GM19099 (cell line): Measurements from ENCODE around the gene NME4.

Source experiments
- POLR2A ChIP-seq: IDR thresholded peaks from 3 replicates; pipeline ENCODE4 v1.6.1; 2011; ENCODE audit warnings: low read depth; ENCODE audit not compliant: insufficient read length; ENCODE audit errors: extremely low read depth

Gene NME4

DNA sequence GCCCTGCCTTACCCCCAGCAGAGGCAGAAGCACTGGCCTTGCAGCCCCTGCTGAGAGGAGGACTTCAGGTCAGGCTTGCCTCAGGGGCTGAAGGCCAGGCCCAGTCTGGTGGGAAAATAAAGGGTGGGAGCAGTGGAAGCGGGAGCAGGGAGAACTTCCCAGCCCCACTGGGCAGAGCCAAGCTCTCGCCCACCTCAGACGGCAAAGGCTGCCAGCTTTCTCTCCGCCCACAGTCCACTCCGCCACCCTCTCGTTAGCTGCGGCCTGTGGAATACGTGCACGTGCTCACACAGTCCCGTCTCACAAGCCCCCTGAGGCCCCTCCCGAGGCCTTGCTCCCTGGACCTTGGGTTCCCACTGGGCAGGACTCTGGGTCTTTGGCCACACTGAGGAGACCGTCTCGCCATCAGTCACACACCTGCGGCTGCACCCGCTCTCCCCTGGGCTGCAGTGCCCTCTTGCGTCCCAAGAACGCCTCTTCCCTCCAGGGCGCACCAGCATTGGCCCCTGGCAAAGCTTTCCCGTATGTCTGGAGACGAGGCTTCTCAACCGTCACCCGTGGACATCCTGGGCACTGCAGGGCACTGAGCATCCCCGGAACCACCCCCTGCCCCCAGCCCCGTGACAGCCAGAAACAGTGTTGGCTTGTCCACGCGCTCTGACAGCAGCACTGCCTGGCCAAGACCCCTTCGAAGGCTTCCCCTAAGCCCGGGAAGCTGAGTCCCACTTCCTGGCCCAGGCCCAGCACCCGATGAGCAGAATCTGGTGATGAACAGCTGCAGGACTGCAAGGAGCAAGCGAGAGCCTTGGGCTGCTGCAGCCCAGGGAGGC, 34.9 kb upstream of the NME4 start:
- no peak for TF ChIP-seq POLR2A

DNA sequence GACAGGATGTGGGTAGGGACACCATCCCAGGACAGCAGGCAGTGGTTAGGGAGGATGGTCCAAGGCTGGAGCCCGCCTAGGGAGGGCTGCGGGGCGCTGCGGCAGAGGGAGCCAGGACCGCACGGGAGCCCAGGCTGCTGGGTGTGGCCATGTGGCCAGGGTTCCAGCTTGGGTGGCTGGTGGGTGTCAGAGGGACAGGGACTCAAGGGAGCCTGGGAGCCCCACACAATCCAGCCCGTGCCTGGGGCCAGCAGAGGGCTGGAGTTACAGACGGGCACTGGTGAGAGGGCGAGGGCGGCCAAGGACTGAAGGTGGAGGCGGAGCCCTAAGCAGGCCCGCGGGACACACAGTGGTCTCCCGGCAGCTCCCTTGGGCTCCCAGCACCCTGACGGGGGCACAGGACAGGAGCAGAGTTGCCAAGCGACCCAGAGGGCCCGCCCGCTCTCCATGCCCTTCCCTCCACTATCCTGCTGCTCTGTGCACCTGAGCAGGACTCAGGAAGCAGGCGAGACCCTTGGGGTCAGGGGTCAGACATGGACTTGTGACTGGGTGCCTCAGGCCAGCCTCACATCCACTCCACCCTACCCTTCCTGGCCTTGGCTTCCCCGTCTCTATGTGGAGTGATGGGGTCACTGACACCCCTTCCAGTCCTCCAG, 33.8 kb upstream of the NME4 start:
- no peak for TF ChIP-seq POLR2A

DNA sequence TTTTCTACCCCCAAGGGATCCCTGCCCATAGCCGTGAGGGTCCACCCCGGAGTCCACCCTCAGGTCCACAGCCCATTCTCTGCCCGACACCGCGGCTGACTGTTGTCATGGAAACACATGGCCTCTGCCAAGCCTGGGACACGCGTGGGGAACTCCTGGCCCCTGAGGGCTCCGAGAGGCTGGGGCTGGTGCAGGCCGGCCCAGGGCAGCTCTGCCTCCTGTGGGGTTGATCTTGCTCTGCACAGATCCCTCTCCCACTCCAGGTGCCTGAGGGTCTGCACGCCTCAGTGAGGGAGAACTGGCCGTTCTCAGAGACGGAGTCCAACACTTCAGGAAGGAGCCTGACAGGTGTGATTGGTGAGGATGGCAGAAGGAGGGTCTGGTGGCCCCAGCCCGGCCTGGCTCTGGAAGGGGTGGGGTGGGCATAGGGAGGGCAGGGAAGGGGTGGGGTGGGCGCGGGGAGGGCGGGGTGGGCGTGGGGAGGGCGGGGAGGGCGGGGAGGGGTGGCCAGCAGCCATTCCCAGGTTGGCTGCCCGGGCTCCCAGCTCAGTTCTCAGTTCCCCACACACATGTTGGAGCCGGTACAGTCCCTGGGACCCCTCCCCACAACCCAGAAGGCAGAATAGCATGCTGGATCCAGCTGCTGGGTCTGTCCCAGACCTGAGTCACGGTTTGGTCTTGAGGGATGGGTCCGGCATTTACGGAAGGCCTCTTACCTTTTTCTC, 33.1 kb upstream of the NME4 start:
- no peak for TF ChIP-seq POLR2A

DNA sequence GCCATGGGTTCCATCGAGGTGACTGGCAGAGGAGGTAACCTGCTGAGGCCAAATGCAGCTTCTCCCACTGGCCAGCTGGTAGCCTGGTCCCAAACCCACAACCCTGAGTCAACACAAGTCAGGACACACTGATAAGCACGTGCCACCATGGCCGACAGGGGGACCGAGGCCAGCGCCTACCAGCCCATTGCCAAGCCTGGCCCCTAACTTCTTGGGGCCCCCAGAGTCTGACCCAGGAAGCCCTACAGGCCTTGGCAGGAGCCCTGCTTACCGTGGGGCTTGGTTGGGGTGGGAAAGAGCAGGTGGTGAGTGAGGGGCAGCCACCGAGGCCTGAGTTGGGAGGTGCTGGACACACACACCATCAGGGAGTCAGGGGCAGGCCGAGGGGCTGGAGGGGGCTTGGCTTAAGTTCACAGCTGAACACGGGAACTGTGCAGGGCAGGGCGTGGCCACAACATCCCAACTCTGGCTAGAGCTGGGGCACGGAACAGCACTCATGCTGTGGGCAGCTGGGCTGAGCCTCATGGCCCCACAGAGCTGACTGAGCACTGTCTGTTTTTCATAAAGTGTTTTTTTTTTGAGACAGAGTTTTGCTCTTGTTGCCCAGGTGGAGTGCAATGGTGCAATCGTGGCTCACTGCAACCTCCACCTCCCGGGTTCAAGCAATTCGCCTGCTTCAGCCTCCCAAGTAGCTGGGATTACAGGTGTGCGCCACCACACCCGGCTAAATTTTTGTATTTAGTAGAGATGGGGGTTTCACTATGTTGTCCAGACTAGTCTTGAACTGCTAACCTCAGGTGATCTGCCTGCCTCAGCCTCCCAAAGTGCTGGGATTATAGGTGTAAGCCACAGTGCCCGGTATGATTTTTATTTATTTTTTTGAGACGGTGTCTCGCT, 32.2 kb upstream of the NME4 start:
- no peak for TF ChIP-seq POLR2A

DNA sequence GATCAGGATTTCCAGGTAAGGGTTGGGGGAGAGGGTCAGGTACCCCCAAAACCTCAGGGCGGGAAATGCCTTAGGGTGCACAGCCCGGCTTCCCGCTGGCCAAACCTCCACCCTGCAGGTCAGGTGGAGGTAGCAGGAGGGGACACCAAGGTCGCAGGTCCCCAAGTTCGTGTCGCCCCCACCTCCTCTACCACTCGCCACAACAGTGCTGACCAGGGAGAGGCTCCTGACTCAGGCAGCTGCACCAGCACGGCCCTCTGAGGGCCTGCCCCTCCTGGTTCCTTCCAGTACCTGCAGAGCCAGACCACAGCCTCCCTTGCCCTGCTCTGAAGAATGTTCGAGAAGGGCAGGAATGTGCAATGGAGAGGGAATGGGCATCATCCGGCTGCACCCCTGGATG, 30.5 kb upstream of the NME4 start:
- no peak for TF ChIP-seq POLR2A

DNA sequence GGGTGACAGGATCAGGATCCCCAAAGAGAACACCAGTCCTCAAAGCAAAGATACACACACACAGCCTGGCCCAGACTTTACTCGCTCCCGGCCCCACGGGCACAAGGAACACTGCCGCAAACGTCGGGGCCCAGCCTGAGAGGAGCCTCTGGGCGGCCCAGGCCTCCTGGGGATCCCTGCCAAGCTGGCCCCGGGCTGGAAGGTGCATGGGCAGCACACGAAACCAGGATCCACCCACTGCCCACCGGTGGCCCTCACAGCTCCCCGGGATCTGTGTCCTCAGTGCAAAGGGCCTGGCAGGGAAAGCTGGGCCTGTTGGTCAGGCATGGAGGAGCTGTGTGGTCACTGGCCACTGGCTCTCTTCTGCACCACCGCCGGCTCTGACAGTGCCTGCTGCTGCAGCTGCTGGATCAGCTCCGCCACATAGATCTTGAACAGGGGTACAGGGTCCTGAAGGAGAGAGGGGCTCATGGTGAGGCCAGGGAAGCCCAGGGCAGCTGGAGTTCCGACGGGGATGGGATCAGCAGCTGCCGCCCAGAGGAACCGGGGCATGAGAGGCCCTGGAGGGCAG, 29.6 kb upstream of the NME4 start:
- no peak for TF ChIP-seq POLR2A

DNA sequence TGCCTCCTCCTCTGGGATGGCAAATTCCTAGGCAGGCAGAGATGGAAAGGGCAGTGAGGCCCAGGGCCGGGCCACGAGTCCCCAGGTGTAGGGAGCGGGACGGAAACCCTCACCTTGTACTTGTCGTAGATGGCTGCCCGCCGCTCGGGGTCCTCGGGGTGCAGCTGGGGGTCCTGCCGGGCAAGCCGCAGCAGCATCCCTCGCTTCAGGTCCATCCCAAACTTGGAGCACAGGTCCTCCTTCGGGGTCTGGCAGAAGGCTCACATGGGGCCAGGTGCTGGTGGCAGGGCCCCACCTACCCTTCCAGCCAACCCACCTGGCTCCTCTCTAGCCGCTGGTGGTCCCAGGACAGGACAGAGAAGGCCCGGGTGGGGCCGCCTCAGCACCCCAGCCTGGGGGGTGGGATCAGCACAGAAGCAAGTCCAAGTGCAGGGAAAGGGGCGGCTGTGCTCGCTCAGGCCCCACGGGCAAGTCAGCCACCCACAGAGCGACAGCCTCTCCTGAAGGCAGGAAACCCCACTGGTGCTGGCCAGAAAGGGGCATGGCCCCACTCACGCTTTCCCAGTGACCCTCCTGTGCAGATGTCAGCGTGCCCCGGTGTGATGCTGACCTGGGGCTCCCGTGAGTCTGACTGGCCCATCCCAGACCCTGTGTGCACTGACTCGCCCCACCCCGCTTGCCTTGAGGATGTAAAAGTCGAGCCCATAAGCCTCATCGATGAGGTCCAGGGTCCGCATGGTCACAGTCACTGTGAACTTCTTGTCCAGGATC, 28.4 kb upstream of the NME4 start:
- no peak for TF ChIP-seq POLR2A

DNA sequence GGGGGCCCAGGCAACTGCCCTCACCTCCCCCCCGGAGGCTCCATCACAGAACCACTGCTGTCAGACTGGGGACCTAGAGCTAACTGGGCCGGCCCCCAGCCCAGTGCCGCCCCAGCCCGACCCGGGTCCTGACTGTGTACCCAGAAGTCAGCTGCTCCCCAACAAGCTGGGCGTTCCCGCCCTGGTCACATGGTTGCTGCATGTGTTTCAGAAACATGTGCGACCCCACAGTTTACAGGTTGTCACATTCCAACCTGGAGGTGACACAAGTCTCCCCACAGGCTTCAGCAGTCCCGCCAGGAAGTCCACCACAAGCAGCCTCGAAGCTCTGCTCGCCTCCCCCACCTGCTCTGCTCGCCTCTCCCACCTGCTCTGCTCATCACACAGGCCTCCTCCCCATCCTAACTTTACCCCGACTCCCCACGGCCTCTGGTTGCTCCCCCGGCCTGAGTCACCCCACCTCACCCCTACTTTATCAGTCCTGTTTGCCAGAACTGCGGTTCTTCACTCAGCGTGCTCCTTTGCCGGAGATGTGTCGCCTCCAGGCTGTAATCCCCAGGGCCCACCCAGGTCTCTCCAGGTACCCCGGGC, 27.6 kb upstream of the NME4 start:
- TF ChIP-seq POLR2A = no peak

DNA sequence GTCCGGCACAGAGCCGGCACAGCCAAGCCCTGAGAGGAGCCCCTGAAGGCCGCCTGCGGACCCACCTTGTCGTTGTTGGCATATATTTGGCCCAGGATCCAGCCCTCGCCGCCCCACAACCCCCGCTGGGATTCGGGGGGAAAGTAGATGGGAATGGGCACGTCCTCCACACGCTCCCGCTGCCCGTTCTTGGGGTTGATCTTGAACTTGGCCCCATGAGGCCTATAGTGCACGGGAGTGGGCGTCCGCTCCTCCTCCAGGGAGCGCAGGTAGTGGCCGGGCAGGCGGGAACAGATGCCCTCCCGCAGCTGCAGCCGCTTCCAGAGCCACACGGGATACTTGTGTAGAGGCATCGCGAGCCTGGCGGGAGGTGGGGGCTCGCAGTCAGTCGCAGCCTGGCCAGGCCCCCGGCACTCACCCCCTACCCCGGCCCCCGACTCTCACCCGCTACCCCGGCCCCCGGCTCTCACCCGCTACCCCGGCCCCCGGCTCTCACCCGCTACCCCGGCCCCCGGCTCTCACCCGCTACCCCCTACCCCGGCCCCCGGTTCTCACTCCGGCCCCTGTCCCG, 27.0 kb upstream of the NME4 start:
- TF ChIP-seq POLR2A = no peak

DNA sequence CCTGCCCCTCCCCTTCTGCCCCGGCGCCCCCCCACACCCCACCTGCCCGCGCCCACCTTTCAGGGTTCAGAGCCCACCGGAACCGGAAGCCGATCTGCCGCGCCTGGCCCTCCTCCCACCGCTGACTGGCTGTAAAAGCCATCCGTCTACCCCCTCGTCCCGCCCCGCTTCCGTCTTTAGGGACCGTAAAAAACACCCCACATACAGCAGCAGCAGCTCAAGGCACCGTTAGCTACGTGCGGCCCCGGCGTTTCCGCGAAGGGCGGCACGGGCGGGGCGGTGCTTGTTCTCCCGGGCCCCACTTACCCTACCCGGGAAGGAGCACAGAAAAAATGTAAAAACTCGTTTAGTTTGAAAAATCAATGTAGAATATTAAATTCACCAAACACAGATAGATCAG, 26.6 kb upstream of the NME4 start, which contains the start of gene MRPL28:
Gene MRPL28 (minus strand): TSS at position 96 of the 400 bp plus-strand sequence. CDS start 320 bp downstream, outside the sequence.
- peak; percentile 32 for TF ChIP-seq POLR2A

DNA sequence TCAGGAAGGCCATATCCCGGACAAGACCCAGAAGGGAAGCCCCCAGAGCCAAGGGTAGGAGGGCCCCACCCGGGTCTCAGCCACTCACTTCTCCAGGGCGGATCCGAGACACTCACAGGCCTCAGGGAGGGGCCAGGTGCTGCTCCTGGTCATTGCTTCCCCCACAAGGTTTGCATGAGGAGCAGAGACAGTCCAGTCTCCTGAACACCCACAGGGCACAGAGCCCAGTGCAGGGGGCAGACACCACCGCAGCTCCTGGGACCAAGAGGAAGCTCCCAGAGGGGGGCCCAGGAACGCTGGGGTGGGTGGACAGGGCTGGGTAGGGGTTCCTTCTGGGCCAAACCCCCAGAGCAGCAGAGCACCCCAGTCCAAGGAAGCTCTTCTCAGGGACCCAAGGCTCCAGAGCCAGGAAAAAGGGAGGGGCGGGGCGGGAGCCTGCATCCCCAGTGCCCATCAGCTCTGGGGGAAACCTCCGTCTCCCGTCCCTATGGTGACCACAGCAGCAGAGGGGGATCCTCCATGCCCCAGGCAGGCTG, 26.0 kb upstream of the NME4 start:
- TF ChIP-seq POLR2A = no peak

DNA sequence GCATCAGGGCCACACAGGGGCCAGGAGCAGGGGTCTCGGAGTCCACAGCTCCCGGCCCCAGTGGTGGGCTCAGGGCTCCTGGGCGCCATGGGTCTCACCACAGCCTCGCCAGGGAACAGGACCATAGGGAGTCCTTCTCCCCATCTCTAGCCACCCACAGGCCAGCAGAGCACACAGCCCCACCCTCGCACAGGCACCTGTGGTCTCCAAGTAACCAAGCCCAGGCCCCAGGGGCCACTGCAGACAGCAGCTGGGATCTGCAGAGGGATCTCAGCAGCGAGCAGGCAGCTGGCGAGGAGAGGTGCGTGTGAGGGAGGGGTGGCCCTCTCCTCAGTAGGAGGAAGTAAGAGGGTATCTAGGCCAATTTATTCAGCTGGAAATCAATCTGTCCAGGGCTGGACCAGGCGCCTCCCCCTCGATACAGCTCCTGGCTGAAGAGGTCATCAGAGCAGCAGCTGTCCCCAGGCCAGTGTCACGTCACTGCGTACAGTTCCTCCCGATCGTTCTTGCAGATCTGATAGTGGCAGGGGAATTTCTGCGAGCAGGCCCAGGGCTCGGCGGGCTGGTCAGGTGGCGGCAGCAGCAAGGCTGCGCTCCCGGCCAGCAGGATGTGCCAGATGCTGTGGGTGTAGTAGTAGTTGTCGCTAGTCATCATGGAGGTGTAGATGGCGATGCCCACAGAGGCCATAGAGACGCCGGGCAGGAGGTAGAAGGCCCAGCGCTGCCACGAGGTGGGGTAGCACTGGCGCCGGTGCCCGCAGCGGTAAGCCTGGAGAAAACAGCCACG, 25.3 kb upstream of the NME4 start:
- no peak for TF ChIP-seq POLR2A
